GM23248 (cell line): ENCODE data around the gene CPNE4.

ENCODE experiments used
- EZH2 ChIP-seq: fragments of 200-600 bp; sonication (generic); IDR thresholded peaks from 2 replicates; pipeline ENCODE4 v1.6.1; 2018; ENCODE audit warnings: antibody characterized with exemption, mild to moderate bottlenecking; ENCODE audit not compliant: insufficient read depth, poor library complexity, severe bottlenecking
- EZH2phosphoT487 ChIP-seq: fragments of 200-600 bp; sonication (generic); IDR thresholded peaks from 2 replicates; pipeline ENCODE4 v1.6.1; 2018; ENCODE audit warnings: antibody characterized with exemption, moderate library complexity, mild to moderate bottlenecking, low read depth; ENCODE audit not compliant: insufficient read depth

DNA sequence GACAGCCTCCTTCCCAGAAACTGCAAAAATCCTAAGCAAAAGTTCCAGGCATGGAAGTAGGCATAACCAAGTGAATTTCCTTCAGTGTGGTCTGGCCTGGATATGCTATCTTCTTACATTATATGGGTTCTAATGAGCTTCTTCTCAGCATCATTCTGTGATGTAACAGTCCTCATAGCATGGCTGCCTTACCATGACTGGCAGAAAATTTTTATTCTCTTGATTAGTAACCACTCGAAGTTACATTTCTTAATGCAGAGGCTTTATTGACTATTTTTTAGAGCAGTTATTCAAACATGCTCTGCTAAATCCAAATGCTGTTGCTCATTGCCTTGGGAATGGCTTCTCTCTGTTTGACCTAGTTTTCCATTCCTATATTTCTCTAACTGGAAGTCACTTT lies 21.1 kb upstream of the CPNE4 start:
- TF ChIP-seq EZH2: no peak
- no peak for TF ChIP-seq EZH2phosphoT487
